Measurements from ENCODE around the gene CAMKK1.

CAMKK1 gene

DNA sequence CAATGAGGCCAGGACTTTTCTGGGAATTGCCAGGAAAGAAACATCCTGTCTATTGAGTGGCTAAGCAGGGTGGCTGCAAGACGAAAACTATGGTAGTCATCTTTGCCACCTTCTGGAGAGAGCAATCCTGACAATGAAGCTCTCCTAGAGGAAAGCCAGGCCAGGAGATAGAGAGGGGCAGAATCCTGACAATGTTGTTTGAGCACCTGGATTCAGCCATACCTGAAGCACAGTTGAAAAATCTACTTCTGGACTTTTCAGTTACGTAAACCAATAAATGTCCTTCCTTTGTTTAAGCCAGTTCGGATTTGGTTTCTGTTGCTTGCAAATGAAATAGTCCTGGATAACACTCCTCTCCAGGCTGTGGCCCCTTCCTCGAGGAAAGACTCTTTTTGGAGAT is 14.0 kb upstream of the CAMKK1 start:
- DNase-seq (ENCODE audit: low spot score): no peak
- H3K4me1 ChIP-seq (ENCODE audit: insufficient read depth, poor library complexity, severe bottlenecking): no peaks in the 10 kb centered on the region

DNA sequence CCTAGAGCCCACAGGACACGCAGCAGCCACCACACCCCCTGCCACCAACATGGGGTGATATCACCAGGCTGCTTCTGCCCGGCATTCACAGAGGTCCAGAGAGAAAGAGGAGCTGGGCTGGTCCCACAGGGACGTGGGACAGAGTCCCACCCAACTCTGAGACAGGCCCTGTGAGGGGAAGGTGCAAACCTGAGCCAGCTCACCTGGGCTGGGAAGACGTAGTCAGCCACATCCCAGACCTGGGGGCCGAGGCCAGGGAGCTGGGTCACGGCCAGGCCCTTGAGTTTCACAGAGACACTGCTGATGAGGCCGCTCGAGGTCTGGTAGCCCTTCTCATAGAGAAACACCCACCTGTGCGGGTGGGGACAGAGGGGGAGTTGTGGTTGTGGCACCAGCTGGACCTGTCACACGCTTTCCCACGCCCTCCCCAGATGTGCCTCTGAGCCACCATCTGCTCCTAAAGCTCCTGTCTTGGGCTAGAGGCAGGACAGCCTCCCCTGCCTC is 12.2 kb upstream of the CAMKK1 start:
- Histone ChIP-seq H3K4me1 (ENCODE audit: insufficient read depth, poor library complexity, severe bottlenecking) (no peaks in the 10 kb centered on the region), H3K36me3 (ENCODE audit: low read depth) (no peaks in the 10 kb centered on the region), H3K9me3 (ENCODE audit: severe bottlenecking) (no peaks in the 10 kb centered on the region), H3K27ac (ENCODE audit: poor library complexity, severe bottlenecking) (no peak overlapping the region), H3K4me3 (ENCODE audit: severe bottlenecking) (no peak overlapping the region), H3K27me3 (ENCODE audit: insufficient read depth, poor library complexity, severe bottlenecking) (no peaks in the 10 kb centered on the region)
- ATAC-seq (ENCODE audit: low read depth) (no peak), DNase-seq (ENCODE audit: low spot score) (no peak)
- TF ChIP-seq, protein P1, sequence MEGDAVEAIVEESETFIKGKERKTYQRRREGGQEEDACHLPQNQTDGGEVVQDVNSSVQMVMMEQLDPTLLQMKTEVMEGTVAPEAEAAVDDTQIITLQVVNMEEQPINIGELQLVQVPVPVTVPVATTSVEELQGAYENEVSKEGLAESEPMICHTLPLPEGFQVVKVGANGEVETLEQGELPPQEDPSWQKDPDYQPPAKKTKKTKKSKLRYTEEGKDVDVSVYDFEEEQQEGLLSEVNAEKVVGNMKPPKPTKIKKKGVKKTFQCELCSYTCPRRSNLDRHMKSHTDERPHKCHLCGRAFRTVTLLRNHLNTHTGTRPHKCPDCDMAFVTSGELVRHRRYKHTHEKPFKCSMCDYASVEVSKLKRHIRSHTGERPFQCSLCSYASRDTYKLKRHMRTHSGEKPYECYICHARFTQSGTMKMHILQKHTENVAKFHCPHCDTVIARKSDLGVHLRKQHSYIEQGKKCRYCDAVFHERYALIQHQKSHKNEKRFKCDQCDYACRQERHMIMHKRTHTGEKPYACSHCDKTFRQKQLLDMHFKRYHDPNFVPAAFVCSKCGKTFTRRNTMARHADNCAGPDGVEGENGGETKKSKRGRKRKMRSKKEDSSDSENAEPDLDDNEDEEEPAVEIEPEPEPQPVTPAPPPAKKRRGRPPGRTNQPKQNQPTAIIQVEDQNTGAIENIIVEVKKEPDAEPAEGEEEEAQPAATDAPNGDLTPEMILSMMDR (IDR thresholded peaks at IDR 0.05; ENCODE audit: poor library complexity, severe bottlenecking): no peak

More for the DNA sequence above, 14.0 kb upstream of the CAMKK1 start:
- H3K4me3 ChIP-seq (ENCODE audit: severe bottlenecking): no peak overlapping the region
- no peaks in the 10 kb centered on the region for H3K36me3 ChIP-seq (ENCODE audit: low read depth)
- TF ChIP-seq, protein P1 (IDR thresholded peaks at IDR 0.05; ENCODE audit: poor library complexity, severe bottlenecking): no peak
- no peaks in the 10 kb centered on the region for H3K27me3 ChIP-seq (ENCODE audit: insufficient read depth, poor library complexity, severe bottlenecking)
- 0 out of 3 replicates have a peak, but pooled peaks have one; percentile 26 for ATAC-seq (ENCODE audit: low read depth)
- H3K9me3 ChIP-seq (ENCODE audit: severe bottlenecking): no peaks in the 10 kb centered on the region
- no peak overlapping the region for H3K27ac ChIP-seq (ENCODE audit: poor library complexity, severe bottlenecking)

DNA sequence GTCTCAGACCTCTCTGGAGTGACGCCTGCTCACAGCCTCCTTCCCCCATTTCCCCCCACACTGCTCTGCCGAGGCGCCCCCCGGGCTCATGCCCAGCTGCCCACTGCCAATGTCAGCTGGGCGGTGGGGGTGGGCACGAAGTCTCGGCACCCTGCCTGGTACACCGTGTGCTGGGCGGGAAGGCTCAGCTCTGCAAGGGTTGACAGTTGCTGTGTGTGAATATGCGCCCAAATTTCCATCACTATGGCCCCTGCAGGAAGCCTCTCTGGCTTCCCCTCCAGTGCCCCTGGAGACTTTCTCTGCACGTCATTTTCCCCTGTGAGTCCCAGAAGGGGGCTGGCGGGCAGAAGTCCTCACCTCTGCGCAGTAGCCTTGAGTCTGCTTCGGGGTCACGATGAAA is 11.6 kb upstream of the CAMKK1 start:
- H3K4me1 ChIP-seq (ENCODE audit: insufficient read depth, poor library complexity, severe bottlenecking): no peaks in the 10 kb centered on the region

DNA sequence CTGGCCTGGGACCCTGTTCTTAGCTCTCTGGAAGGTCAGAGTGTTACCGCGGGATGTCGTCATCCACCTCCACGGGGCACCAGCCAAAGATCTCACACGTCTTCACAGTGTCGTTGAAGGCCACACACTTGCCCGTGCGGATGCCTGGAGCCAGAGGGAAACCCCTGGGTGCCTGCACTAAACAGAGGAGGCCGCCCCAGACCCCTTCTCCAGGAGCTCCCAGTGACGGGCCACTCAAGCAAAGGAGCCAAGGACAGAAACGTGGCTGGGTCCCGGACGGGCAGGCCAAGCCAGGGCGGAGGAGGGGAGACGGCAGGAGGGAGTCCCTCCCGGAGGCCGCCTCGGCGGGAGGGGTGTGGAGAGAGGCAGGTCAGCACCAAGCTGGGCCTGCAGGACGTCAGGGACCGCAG is 11.0 kb upstream of the CAMKK1 start:
- Histone ChIP-seq H3K4me3 (ENCODE audit: severe bottlenecking) (no peak overlapping the region), H3K9me3 (ENCODE audit: severe bottlenecking) (no peaks in the 10 kb centered on the region), H3K27ac (ENCODE audit: poor library complexity, severe bottlenecking) (no peak overlapping the region), H3K36me3 (ENCODE audit: low read depth) (no peaks in the 10 kb centered on the region), H3K27me3 (ENCODE audit: insufficient read depth, poor library complexity, severe bottlenecking) (no peaks in the 10 kb centered on the region), H3K4me1 (ENCODE audit: insufficient read depth, poor library complexity, severe bottlenecking) (no peaks in the 10 kb centered on the region)
- TF ChIP-seq, protein P1 (IDR thresholded peaks at IDR 0.05; ENCODE audit: poor library complexity, severe bottlenecking): no peak
- DNase-seq (ENCODE audit: low spot score) (no peak), ATAC-seq (ENCODE audit: low read depth) (no peak)

More for the DNA sequence above, 11.6 kb upstream of the CAMKK1 start:
- no peak overlapping the region for H3K27ac ChIP-seq (ENCODE audit: poor library complexity, severe bottlenecking)
- no peak overlapping the region for H3K4me3 ChIP-seq (ENCODE audit: severe bottlenecking)
- no peaks in the 10 kb centered on the region for H3K36me3 ChIP-seq (ENCODE audit: low read depth)
- TF ChIP-seq, protein P1 (IDR thresholded peaks at IDR 0.05; ENCODE audit: poor library complexity, severe bottlenecking): no peak
- ATAC-seq (ENCODE audit: low read depth) (no peak), DNase-seq (ENCODE audit: low spot score) (no peak)
- H3K9me3 ChIP-seq (ENCODE audit: severe bottlenecking): no peaks in the 10 kb centered on the region
- H3K27me3 ChIP-seq (ENCODE audit: insufficient read depth, poor library complexity, severe bottlenecking): no peaks in the 10 kb centered on the region

DNA sequence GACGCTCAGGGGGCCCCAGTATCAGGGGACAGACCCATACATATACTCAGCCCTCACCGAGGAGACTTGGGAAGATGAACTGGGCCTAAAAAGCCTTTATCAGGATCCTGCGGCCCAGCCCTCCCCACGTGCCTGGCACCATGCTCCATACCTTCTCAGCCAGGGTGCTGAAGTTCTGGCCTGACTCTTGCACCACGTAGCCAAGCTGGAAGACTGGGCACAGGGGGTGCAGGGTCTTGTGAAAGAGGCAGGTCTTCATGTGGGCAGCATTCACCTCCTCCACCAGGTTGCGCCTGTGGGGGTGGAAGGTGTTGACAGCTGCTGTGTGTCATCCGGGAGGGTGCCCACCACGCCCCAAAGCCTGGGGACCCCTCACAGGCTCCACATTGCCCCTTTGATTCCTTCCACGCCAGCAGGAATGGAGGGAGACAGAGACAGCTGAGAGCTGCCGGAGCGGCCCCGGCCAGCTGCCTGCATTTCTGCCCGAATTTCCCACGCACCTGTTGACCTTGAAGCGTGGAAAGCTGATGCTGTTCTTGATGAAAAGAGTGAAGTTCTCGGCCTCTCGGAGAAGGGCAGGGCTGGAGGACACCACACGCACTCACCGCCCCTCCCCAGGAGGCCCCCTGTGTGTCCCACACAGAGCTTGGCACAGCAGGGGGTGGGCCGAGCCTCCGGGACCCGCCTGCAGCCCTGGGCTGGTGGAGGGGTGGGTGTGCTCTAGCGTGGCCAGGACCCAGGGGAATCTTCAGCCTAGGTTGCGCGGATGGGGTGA is 10.4 kb upstream of the CAMKK1 start:
- H3K27ac ChIP-seq (ENCODE audit: poor library complexity, severe bottlenecking): no peak overlapping the region
- H3K9me3 ChIP-seq (ENCODE audit: severe bottlenecking): no peaks in the 10 kb centered on the region
- ATAC-seq (ENCODE audit: low read depth) (no peak), DNase-seq (ENCODE audit: low spot score) (no peak)
- H3K36me3 ChIP-seq (ENCODE audit: low read depth): no peaks in the 10 kb centered on the region
- H3K4me3 ChIP-seq (ENCODE audit: severe bottlenecking): no peak overlapping the region
- H3K27me3 ChIP-seq (ENCODE audit: insufficient read depth, poor library complexity, severe bottlenecking): no peaks in the 10 kb centered on the region
- no peaks in the 10 kb centered on the region for H3K4me1 ChIP-seq (ENCODE audit: insufficient read depth, poor library complexity, severe bottlenecking)
- TF ChIP-seq, protein P1 (IDR thresholded peaks at IDR 0.05; ENCODE audit: poor library complexity, severe bottlenecking): no peak

Data from RWPE2 (cell line).